ENCODE data around the gene DEFB132.

DEFB132 gene

GRCh38 chr20:297098-297924 is 39.8 kb downstream of the DEFB132 start, which contains the start of gene ZCCHC3:
TSS of gene ZCCHC3 (plus strand) at chr20:297570. CDS start at chr20:297587, 17 bp downstream.
- DNase-seq (ENCODE audit: low read depth in 2 of 2) = peak; percentile 70 to 75

- peak in 1 of 2 donors; percentile 21 for DNase-seq (ENCODE audit: low read depth in 2 of 2)
These were observed 40.6 kb downstream of the DEFB132 start for GRCh38 chr20:297925-298775.

GRCh38 chr20:298776-299391 is 41.4 kb downstream of the DEFB132 start:
- no peak for DNase-seq (ENCODE audit: low read depth in 2 of 2)

- no peak for DNase-seq (ENCODE audit: low read depth in 2 of 2)
These were observed 42.9 kb downstream of the DEFB132 start for GRCh38 chr20:300345-300990.

- no peak for DNase-seq (ENCODE audit: low read depth in 2 of 2)
These were observed 44.6 kb downstream of the DEFB132 start for GRCh38 chr20:301886-302848.

GRCh38 chr20:305745-306144 is 48.2 kb downstream of the DEFB132 start:
- DNase-seq (ENCODE audit: low read depth in 2 of 2) = no peak

- no peak for DNase-seq (ENCODE audit: low read depth in 2 of 2)
These were observed 51.0 kb downstream of the DEFB132 start for GRCh38 chr20:308427-309038.

GRCh38 chr20:309306-309840 is 51.8 kb downstream of the DEFB132 start:
- no peak for DNase-seq (ENCODE audit: low read depth in 2 of 2)

- peak; percentile 66 to 80 for DNase-seq (ENCODE audit: low read depth in 2 of 2)
These were observed 52.5 kb downstream of the DEFB132 start for GRCh38 chr20:309841-310644.

GRCh38 chr20:310645-311044 is 53.1 kb downstream of the DEFB132 start:
- no peak for DNase-seq (ENCODE audit: low read depth in 2 of 2)
